CD1c-positive myeloid dendritic cell (primary cell): ENCODE data around the gene CTNNA2.

Experiments used
- DNase-seq: peaks from one replicate; pipeline ENCODE4 v3.0.0-alpha.2; 2016; ENCODE audit errors: extremely low spot score

The CTNNA2 gene

GRCh38 chr2:80547344-80547743 is 1034.5 kb downstream of the CTNNA2 start:
- DNase-seq: no peak

GRCh38 chr2:80548469-80548868 is 1035.6 kb downstream of the CTNNA2 start:
- no peak for DNase-seq

- DNase-seq: no peak
These were observed 1037.0 kb downstream of the CTNNA2 start for GRCh38 chr2:80549901-80550300.

GRCh38 chr2:80560326-80560725 is 1047.5 kb downstream of the CTNNA2 start:
- no peak for DNase-seq

GRCh38 chr2:80568011-80568410 is 1055.2 kb downstream of the CTNNA2 start:
- DNase-seq: no peak

- DNase-seq: no peak
These were observed 1060.3 kb downstream of the CTNNA2 start for GRCh38 chr2:80573167-80573566.

- DNase-seq: no peak
These were observed 1061.1 kb downstream of the CTNNA2 start for GRCh38 chr2:80573950-80574349.

- DNase-seq: no peak
These were observed 1066.9 kb downstream of the CTNNA2 start for GRCh38 chr2:80579756-80580155.

GRCh38 chr2:80591233-80591632 is 1078.4 kb downstream of the CTNNA2 start:
- no peak for DNase-seq

- DNase-seq: no peak
These were observed 1079.3 kb downstream of the CTNNA2 start for GRCh38 chr2:80592106-80592505.

- DNase-seq: no peak
These were observed 1097.3 kb downstream of the CTNNA2 start for GRCh38 chr2:80610108-80610507.

- DNase-seq: no peak
These were observed 1108.8 kb downstream of the CTNNA2 start for GRCh38 chr2:80621656-80622055.

- no peak for DNase-seq
These were observed 1111.2 kb downstream of the CTNNA2 start for GRCh38 chr2:80624062-80624461.

GRCh38 chr2:80634590-80634989 is 1121.7 kb downstream of the CTNNA2 start:
- DNase-seq: no peak

GRCh38 chr2:80638783-80639182 is 1125.9 kb downstream of the CTNNA2 start:
- no peak for DNase-seq

- DNase-seq: no peak
These were observed 1129.6 kb downstream of the CTNNA2 start for GRCh38 chr2:80642465-80642864.

- DNase-seq: no peak
These were observed 1130.7 kb downstream of the CTNNA2 start for GRCh38 chr2:80643598-80643997.

- DNase-seq: no peak
These were observed 1138.6 kb downstream of the CTNNA2 start for GRCh38 chr2:80651435-80651834.

GRCh38 chr2:80655265-80655664 is 1142.4 kb downstream of the CTNNA2 start:
- no peak for DNase-seq

GRCh38 chr2:80670763-80671162 is 1157.9 kb downstream of the CTNNA2 start:
- DNase-seq: no peak

GRCh38 chr2:80687524-80687923 is 1174.7 kb downstream of the CTNNA2 start:
- DNase-seq: no peak

- no peak for DNase-seq
These were observed 1176.3 kb downstream of the CTNNA2 start for GRCh38 chr2:80689106-80689505.
